ENCODE results near the gene RPS6KA1. TPM values are rescaled to one million over a fixed set of nuclear protein-coding genes. Genes with fewer than 3 reads are reported as not detected.

Gene RPS6KA1
- total RNA-seq, 6 experiments from 2014 or later: 6.2 to 42.6 (median 20.9) TPM

DNA sequence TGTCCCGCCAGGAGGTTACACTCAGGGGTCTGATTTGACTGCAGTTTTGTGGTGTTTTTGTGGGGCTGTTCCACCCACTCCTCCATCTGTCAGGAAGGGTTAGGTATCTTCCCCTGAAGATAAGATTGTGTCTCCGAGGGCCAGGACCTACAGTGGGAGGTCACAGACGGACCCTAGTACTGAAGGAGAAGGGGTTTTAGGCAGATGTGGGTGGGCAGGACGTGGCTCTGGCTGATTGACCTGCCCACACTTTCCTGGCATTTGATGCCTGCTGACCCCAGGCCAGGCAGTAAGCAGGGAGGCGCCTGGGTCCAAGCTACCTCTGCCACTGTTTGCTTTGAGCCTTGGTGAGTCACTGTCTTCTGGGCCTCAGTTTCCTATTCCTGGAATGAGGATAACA, 13.9 kb downstream of the RPS6KA1 start:
- peak overlapping the region in 1 of 3 donors; percentile 21 for H3K4me3 ChIP-seq
- ATAC-seq (no peak), DNase-seq (no peak)
- no peaks in the 10 kb centered on the region for H3K9me3 ChIP-seq
- TF ChIP-seq POLR2A (IDR thresholded peaks at IDR 0.05): no peak
- TF ChIP-seq, protein P1, sequence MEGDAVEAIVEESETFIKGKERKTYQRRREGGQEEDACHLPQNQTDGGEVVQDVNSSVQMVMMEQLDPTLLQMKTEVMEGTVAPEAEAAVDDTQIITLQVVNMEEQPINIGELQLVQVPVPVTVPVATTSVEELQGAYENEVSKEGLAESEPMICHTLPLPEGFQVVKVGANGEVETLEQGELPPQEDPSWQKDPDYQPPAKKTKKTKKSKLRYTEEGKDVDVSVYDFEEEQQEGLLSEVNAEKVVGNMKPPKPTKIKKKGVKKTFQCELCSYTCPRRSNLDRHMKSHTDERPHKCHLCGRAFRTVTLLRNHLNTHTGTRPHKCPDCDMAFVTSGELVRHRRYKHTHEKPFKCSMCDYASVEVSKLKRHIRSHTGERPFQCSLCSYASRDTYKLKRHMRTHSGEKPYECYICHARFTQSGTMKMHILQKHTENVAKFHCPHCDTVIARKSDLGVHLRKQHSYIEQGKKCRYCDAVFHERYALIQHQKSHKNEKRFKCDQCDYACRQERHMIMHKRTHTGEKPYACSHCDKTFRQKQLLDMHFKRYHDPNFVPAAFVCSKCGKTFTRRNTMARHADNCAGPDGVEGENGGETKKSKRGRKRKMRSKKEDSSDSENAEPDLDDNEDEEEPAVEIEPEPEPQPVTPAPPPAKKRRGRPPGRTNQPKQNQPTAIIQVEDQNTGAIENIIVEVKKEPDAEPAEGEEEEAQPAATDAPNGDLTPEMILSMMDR (IDR thresholded peaks at IDR 0.05): no peak
- intact Hi-C loops (cut with DNase I): no loop called here
- H3K27ac ChIP-seq: peak overlapping the region; percentile 34 to 80 (median 73)
- H3K36me3 ChIP-seq: peaks cover 0 to 4% (median 0%) of the 10 kb centered on the region in 4 donors
- no peaks in the 10 kb centered on the region for H3K27me3 ChIP-seq
- 80% methylated on average over 1 of the region's 5 CpGs for WGBS (ENCODE audit: insufficient coverage, low coverage, low lambda C conversion rate, missing lambda C conversion rate)
- H3K4me1 ChIP-seq: no peaks in the 10 kb centered on the region

DNA sequence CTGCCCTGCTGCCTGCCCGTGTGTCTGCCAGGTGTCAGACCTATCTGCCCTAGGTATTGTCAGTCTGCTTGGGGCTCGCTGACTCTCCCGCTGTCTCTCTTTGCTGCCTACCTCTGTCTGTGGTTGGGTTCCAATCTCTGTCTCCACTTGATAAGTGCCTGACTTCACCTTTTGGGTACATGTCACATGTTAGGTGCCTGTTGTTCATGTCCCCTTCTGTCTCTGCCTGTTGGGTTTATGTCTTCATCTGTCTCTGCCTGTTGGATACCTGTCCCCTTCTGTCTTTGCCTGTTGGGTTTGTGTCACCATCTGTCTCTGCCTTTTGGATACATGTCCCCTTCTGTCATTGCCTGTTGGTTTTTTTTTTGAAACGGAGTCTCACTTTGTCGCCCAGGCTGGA, 14.6 kb downstream of the RPS6KA1 start:
- H3K9me3 ChIP-seq: no peaks in the 10 kb centered on the region
- DNase-seq: no peak
- peaks cover 0 to 4% (median 0%) of the 10 kb centered on the region in 4 donors for H3K36me3 ChIP-seq
- no peaks in the 10 kb centered on the region for H3K27me3 ChIP-seq
- intact Hi-C loops (cut with DNase I): no loop called here
- no peaks in the 10 kb centered on the region for H3K4me1 ChIP-seq
- H3K4me3 ChIP-seq: no peak overlapping the region
- no CpG with 5 or more reads among the region's 5 CpGs for WGBS (ENCODE audit: insufficient coverage, low coverage, low lambda C conversion rate, missing lambda C conversion rate)
- ATAC-seq: no peak
- TF ChIP-seq, protein P1 (IDR thresholded peaks at IDR 0.05): no peak
- TF ChIP-seq POLR2A (IDR thresholded peaks at IDR 0.05): no peak
- H3K27ac ChIP-seq: peak overlapping the region in 1 of 3 donors; percentile 73

DNA sequence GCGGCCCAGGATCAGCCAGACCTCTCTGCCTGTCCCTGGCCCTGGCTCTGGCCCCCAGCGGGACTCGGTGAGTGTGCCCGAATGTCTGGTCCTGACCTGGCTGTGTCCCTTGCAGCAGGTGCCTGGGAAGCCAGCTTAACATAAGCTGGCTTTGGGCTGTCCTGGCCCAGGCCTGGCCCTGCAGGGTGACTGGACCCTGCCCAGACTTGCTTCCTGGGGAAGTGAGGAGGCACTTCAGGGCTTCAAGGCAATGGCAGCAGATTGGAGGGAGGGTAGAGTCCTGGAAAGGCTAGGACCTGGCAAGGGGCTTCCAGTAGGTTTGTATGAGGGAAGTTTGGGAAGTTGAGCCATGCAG, 16.4 kb downstream of the RPS6KA1 start:
- H3K9me3 ChIP-seq: no peaks in the 10 kb centered on the region
- H3K27me3 ChIP-seq: no peaks in the 10 kb centered on the region
- no CpG with 5 or more reads among the region's 4 CpGs for WGBS (ENCODE audit: insufficient coverage, low coverage, low lambda C conversion rate, missing lambda C conversion rate)
- peak overlapping the region; percentile 32 to 41 (median 33) for H3K4me3 ChIP-seq
- intact Hi-C loops (cut with DNase I): no loop called here
- ATAC-seq (no peak), DNase-seq (no peak)
- no peaks in the 10 kb centered on the region for H3K4me1 ChIP-seq
- H3K27ac ChIP-seq: peak overlapping the region in 2 of 3 donors; percentile 49 to 60
- peaks cover 0 to 4% (median 0%) of the 10 kb centered on the region in 4 donors for H3K36me3 ChIP-seq
- TF ChIP-seq, protein P1 (IDR thresholded peaks at IDR 0.05): no peak
- no peak for TF ChIP-seq POLR2A (IDR thresholded peaks at IDR 0.05)

GRCh38 chr1:26546375-26546774, 16.8 kb downstream of the RPS6KA1 start:
- 69% methylated on average over 4 of the region's 8 CpGs for WGBS (ENCODE audit: insufficient coverage, low coverage, low lambda C conversion rate, missing lambda C conversion rate)
- peaks cover 0 to 4% (median under 1%) of the 10 kb centered on the region in 4 donors for H3K36me3 ChIP-seq
- no peaks in the 10 kb centered on the region for H3K27me3 ChIP-seq
- ATAC-seq: no peak
- TF ChIP-seq, protein P1 (IDR thresholded peaks at IDR 0.05): no peak
- TF ChIP-seq POLR2A (IDR thresholded peaks at IDR 0.05): no peak
- DNase-seq: peak in 1 of 3 donors; percentile 41
- H3K4me1 ChIP-seq: no peaks in the 10 kb centered on the region
- peak overlapping the region in 2 of 3 donors; percentile 49 to 60 for H3K27ac ChIP-seq
- peak overlapping the region in 2 of 3 donors; percentile 32 to 41 for H3K4me3 ChIP-seq
- H3K9me3 ChIP-seq: no peaks in the 10 kb centered on the region
- intact Hi-C loops (cut with DNase I): no loop called here

GRCh38 chr1:26546819-26547218, 17.3 kb downstream of the RPS6KA1 start:
- intact Hi-C loops (cut with DNase I): no loop called here
- Histone ChIP-seq H3K27me3 (no peaks in the 10 kb centered on the region), H3K4me3 (no peak overlapping the region), H3K4me1 (no peaks in the 10 kb centered on the region), H3K27ac (no peak overlapping the region), H3K36me3 (peaks cover 0 to 5% (median 2%) of the 10 kb centered on the region in 4 donors), H3K9me3 (no peaks in the 10 kb centered on the region)
- TF ChIP-seq, protein P1 (IDR thresholded peaks at IDR 0.05): no peak
- TF ChIP-seq POLR2A (IDR thresholded peaks at IDR 0.05): no peak
- DNase-seq (peak in 1 of 3 donors; percentile 42), ATAC-seq (no peak)
- WGBS (ENCODE audit: insufficient coverage, low coverage, low lambda C conversion rate, missing lambda C conversion rate): no CpG with 5 or more reads among the region's 7 CpGs

All from right lobe of liver (tissue), 6 donors.